HG03108 (cell line): Measurements from ENCODE around the gene GTF2F1.
"Not testable (repeated sequence)": the region's sequence is repeated elsewhere in the genome, so short reads cannot be mapped to it uniquely, and the experiment has no call there.

Source experiments
- ATAC-seq: cut with Tn5 transposase; IDR thresholded peaks from one replicate; pipeline ENCODE4 v1.9.1; 2021; ENCODE audit warnings: moderate library complexity; ENCODE audit not compliant: unreplicated experiment

Gene GTF2F1, protein sequence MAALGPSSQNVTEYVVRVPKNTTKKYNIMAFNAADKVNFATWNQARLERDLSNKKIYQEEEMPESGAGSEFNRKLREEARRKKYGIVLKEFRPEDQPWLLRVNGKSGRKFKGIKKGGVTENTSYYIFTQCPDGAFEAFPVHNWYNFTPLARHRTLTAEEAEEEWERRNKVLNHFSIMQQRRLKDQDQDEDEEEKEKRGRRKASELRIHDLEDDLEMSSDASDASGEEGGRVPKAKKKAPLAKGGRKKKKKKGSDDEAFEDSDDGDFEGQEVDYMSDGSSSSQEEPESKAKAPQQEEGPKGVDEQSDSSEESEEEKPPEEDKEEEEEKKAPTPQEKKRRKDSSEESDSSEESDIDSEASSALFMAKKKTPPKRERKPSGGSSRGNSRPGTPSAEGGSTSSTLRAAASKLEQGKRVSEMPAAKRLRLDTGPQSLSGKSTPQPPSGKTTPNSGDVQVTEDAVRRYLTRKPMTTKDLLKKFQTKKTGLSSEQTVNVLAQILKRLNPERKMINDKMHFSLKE

DNA sequence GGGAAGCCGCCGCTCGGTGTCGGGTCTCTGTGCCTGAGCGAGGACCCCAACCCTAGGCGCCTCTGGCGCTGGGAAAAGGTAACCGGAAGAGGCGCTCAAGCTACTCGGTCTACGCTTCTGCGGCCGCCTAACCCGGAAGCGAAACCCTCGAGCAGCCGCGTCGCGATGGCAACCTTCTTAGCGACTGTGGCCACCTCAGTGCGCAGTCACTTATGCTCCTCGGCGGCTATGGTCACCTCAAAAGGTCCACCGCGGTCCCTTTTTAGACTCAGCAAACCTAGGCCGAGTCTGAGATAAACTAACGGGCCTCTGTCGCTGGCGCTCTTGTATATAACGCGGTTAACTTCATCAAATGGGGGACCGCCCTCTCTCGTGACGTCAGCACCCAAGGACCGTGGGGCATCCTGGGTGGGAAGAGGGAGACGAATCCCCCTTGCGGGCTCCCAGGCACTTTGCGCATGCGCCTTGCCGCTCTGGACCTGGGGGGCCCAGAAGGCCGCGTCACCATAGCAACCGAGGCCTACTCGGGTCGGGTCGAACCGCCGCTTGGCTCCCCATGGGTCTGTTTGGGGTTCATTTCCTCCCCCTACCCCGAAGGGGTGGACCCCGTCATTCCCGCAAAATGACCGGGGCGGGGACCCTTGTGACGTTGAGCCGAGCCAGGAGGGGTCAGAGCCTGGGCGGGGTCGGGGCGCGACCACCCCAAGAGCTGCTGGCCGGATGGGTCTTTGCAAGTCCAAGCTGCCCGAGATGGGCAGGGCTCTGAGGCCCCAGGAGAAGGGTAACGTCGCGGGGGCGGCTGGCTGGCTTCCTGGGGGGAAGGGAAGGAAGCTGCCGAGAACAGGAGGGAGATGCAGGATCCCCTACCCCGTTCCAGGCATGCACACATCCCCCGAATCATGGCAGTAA lies at the start of gene GTF2F1:
Gene GTF2F1 (minus strand): TSS at position 91 of the 909 bp plus-strand sequence. CDS start 169 bp downstream, outside the sequence.
- peak; percentile 63 for ATAC-seq

DNA sequence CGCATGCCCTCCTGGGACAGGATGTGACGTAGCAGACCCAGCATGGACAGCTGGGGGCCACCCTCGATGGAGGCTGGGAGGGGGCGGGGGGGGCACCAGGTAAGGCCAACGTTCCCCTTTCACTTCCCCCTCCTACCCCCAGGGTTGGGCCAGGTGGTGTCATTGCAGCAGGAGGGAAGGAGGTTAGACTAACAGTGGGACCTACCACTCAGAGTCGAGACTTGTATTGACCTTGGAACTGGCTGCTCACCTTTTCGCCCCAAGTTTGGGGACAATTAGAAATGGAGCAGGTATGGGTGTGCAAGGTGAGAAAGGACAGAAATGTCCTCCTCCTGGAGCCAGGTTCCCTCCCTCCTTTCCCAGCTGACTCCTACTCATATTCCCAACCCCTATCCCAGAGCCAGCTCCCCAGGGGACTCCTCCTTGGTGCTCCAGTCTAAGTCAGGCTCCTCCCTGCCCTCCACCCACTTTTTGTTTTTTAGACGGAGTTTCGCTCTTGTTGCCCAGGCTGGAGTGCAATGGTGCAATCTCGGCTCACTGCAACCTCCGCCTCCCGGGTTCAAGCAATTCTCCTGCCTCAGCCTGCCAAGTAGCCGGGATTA lies 49.2 kb upstream of the GTF2F1 start:
- ATAC-seq, result no peak

DNA sequence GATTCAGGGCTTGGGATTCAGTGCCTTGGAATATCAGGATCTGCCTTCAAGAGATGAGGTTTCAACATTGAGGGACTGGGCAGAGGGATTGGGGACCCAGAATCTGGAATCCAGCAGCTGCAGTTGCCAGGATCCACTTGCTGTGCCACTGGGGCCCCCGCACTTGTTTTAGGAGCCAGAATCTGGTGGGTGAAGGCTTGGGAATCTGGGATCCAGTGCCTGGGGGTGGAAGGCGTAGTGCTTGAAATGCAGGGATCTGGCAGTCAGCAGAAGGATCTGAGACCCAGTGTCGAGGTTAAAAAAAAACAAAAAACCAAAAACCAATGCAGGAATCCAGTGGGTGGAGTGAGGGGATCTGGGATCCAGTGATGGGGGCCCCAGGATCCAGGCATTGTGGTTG lies 47.9 kb upstream of the GTF2F1 start:
- ATAC-seq, result no peak

DNA sequence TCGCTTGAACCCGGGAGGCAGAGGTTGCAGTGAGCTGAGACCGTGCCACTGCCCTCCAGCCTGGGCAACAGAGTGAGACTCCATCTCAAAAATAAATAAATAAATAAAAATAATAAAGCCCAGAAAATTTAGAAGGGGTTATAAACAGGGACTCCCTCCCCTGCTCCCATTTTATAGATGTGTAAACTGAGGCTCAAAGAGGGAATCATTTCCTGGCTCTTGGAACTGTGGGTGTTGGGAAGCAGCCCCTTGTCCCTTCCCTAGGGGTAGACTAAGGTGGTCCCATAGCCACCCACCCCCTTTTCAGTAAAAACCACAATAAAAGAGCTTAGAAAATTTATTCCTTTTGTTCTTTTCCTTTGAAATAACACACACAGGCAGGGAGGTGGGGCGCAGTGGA lies 46.8 kb upstream of the GTF2F1 start:
- ATAC-seq, result no peak

DNA sequence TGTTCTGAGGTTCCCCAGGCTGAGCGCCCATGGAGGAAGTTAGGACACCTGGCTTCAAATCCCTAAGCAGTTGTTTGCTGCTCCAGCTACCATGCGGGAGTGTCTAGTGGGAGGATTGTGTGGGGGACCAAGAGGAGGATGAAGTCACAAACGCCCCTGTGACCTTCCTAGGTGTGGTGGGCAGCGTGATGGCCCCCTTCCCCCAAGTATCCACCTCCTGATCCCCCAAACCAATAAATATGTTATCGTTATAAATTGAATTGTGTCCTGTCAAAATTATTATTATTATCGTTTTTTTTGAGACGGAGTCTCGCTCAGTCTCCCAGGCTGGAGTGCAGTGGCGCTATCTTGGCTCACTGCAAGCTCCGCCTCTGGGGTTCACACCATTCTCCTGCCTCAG lies 40.7 kb upstream of the GTF2F1 start, which contains the start of gene SLC25A41:
Gene SLC25A41 (minus strand): TSS at position 101 of the 400 bp plus-strand sequence. CDS start 70 bp downstream, at position 31.
- ATAC-seq, result no peak

DNA sequence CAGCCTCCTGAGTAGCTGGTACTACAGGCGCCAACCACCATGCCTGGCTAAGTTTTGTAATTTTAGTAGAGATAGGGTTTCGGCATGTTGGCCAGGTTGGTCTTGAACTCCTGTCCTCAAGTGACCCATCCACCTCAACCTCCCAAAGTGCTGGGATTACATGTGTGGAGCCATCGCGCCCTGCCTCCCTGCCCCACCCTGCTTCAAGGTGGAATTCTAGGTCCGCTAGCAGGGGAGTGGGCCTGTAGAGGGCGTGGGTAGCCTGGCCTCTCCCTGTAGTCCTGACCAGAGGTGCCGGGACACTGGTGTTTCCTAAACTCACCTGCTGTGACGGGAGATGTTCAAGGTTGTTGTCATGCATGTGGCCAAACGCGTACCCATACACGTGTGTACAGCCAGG lies 40.2 kb upstream of the GTF2F1 start:
- ATAC-seq, result no peak

DNA sequence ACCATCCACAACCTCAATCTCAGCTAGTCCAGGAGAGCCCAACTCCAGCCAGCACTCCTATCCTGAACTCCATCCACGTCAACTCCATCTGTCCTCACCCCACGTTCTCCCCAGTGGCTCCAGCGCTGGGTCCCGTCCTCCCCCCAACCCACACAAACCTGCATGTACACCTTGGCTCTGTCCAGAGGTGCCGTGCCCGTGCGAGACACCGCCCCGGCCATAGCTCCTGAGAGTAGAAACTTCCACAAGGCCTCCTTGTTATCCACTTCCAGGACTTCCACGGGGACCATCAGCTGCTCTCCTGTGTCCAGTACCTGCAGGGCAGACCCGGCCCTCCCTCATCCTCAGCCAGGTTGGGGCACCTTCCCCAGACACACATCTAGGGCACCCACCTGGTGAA lies 38.9 kb upstream of the GTF2F1 start:
- ATAC-seq, result no peak

DNA sequence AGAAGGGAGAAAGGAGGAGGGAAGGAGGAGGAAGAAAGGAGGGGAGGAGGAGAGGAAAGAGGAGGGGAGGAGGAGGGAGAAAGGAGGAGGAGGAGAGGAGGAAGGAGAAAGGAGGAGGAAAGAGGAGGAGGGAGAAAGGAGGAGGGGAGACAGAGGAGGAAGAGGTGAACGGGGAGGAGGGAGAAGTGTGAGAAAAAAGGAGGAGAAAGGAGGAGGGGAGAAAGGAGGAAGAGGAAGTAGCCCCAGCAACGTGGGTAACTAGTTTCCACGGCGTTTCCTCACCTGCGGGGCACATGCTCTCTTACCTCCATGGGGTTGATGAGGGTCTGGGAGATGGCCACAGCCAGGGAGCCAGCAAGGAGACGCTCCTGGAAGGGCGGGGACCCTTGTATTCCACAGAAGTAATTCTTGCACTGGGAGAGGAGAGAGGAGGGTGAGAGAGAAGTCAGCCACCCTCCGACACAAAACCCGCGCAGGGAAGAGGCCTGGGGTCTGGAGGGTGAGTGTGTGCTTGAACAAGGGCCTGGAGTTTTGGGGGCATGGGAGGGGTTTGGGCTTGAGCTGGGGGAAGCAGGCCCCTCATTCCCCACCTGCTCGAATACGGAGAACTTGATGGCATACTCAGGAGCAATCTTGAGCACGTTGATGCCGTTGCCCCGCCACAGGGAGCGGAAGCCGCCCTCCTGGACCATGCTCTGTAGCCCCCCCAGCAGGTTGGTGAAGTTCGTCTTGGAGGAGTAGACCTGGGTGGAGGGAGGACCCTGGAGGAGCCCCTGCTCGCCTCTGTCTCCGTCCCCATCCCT lies 36.7 kb upstream of the GTF2F1 start:
- no peak for ATAC-seq

DNA sequence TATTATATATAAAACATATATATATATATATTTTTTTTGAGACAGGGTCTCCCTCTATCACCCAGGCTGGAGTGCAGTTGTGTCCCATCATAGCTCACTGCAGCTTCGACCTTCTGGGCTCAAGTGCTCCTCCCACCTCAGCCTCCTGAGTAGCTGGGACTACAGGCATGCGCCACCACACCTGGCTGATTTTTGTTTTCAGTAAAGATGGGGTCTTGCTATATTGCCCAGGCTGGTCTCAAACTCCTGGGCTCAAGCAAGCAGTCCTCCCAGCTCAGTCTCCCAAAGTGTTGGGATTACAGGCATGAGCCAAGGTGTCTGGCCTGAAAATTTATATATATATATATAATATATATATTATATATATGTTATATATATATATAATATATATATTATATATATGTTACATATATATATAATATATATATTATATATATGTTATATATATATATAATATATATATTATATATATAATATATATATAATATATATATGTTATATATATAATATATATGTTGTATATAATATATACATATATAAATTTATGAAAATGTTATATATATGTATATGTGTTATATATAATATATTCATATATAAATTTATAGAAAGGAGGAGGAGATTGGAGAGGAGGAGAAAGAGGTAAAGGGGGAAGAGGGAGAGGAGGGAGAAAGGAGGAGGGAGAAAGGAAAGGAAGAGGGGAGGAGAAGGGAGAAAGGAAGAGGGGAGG lies 35.9 kb upstream of the GTF2F1 start:
- not testable (repeated sequence) for ATAC-seq

DNA sequence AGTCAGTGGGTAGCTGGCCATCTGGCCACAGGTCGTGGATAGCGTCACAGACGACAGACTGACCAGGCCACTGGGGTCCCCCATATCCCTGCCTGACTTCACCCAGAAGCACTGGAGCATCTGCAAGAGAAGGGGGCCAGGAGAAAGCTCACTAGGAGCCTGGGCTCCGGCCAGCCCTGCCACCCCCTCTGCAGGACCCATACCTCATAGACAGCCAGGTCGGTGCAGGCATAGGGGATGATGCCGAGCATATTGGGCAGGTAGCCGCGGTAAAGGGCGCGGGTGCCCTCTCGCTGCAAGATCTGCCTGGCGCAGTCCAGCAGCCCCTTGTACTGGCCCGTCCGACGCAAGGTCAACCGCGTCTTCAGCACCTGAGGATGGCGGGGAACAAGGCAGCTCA lies 34.2 kb upstream of the GTF2F1 start:
- ATAC-seq, result no peak

DNA sequence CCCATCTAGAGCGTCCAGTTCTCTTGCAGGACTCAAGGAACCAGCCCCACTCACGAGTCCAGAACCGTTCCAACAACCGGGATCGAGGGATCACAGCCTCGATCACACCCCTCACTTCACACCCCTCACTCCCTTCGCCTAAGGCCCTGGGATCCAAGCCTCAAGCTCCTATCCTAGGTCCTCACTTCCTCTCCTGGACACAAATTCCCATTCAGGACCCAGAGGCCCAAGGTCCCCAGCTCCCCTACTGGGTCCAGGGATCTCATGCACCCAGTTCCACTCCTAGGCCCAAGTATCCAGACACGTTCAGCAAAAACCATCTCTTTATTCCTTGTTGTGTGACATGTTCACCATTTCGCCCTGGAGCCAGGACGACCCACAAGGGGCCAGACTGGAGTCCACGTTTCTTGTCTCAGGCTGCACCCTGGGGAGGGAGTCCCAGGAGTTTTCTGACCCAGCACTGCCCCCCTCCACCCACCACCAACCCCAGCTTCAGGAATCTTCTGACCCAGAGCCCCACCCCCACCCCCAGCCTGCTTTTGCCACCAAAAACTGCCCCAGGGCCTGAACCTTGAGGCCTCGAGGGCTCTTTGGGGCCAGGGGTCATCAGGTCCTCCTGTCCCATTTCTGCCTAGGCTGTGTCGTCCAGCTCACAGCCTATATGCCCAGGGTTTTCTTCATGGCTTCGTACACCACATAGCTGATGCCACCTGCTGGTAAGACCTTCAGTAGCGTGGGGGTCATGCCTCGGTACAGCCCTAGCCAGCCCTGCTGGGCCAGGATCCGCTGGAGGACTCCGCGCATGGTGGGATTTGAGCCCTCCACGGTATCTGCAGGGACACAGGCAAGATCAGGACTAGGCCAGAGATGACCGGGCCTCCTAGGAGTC lies 33.0 kb upstream of the GTF2F1 start:
- ATAC-seq, result no peak

DNA sequence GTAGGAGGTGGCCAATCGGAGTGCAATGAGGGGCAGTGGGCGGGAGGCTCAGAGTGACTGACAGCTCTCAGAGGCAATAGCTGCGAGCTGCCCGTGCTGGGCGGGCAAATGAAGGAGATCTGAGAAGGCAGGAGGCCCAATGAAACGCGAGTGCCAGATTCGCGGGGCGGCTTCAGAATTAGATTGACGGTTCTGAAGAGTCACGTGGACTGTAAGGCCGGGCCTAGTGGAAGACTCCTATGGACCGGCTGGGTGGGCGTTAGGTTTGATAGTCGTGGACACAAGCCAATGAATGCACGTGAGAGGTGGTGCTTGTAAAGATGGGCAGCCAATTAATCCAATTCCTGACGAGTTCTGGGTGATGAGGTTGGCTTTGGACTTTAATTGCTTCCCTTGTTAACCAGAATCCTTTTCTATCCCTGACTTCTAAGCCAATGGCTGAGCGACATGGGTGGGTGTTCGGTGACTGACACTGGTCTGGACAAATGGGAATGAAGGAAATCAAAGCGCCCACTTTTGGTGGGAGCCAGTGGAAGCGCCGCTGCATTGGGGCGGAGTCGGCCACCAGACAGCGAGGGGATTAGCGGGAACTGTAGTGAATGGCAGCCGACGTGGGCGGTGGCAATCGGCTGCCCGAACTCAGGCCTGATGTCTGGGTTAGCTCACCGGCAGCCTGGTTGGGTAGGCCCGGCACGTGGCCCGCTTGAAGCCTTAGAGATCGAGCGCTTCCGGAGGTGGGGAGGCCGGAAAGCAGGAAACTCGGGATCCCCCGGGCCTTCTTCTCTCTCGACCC lies 32.2 kb upstream of the GTF2F1 start:
- peak; percentile 81 for ATAC-seq

DNA sequence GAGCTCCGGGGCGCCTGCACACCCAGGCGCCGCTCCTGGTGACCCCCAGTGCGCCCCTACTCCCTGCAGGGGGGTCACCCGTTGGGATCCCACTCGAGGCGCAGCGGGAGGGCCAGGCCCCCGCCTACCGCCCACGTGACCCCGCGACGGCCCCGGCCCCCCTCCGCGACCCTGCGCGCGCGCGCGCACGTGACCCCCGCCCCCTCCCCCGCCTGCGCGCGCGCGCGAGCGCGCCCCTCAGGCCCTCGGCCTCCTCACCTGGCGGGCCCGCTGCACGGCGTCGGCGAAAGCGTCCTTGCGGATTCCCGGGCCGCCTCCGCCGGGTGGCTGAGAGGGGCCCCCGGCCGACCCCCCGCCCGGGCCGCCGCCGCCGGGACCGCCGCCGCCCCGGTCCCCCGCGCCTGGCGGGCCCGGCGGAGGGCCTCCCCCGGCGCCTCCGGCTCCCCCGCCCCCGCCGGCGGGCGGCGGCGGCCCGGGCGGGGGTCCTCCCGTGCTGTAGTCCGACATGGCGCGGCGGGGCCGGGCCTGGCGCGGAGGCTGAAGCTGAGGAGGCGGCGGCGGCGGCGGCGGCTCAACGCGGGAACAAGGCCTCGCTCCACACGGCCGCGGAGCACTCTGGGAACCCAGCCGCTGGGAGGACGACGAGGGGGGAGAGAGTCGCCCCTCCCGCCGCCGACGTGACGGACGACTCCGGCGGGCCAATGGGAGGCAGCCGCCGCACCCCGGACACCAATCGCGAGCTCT lies 31.4 kb upstream of the GTF2F1 start, which contains the start of gene KHSRP:
Gene KHSRP (minus strand): TSS at position 617 of the 744 bp plus-strand sequence. CDS start 110 bp downstream, at position 507.
- no peak for ATAC-seq

DNA sequence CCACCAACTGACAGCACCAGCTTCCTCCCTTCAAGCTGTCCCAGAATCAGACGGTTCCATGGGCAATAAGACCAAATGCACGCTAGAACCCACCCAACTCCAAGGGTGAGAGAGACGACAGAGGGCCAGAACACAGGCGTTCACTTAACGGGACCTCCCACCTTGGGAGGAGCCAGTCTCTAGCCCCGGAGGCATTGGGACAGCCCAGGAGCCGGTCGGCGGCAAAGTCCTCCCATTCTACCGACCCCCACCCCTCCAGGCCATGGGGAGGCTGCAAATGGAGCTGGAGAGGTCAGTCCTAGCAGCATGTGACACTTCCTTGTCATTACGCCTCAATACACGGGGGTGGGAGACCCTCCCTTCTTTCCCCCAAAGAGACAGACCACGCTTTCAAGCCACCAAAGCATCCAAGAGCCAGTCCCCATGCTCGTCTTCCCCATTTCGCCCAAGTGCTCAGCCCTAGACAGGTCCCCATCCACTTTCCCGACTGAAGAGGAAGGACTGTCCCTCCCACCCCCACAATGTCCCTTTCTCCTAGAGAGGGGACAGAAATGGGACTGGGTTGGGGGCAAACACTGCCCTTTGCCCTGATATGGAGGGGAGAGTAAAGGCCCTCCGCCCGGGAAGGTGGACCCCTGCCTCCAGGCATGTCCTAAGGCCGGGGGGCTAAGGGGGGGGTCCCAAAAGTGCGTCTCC lies 30.7 kb upstream of the GTF2F1 start:
- ATAC-seq, result no peak

DNA sequence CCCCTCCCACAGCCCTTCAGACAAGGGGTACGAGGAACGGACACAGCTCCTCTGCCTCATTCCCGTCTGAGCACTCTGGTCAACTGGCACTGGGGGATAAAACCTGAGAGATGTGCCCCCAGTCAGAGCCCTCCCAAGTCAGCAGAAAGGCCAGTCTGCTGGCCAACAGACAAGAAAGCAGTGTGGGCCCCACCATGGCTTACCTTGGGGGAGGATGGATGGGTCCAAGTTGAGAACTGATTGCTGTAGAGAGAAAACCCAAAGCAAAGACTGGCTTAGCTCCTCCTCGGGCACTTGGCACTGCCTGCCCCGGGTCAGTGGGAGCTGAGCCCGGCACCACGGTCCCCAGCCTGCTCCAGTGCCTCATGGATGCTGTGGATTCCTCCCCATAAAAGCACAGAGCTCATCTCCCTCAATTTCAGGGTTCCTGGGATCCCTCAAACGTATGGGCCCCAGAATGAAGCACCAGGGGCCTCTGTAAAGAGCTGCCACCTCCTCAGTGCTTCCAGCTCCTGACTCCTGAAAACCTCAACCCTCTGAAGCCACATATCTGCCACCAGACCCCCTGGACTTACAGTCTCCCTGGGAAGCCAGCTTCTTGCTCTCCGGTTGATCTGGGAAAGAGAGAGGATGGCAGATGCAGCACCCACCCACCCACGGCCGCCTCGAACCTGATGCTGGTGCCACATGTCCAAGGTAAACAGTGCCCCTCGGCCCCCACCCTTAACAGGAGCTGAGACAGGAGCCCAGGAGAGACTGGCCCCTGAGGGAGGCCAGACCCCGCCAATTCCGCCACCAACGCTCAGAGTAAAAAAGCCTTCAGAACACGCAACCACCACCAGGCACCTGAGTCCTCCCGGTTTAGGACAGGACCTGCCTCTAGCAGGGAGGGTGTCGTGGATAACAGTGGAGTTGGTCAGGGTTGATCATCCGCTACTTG lies 28.4 kb upstream of the GTF2F1 start:
- ATAC-seq, result no peak
